ENCODE results near the gene C16orf90. TPM values are rescaled to one million over a fixed set of nuclear protein-coding genes. Genes with fewer than 3 reads are reported as not detected.

C16orf90 gene
- total and polyA plus RNA-seq, 2 donors (not counting 1 experiment from before 2014, with no cell fraction given), result not detected

DNA sequence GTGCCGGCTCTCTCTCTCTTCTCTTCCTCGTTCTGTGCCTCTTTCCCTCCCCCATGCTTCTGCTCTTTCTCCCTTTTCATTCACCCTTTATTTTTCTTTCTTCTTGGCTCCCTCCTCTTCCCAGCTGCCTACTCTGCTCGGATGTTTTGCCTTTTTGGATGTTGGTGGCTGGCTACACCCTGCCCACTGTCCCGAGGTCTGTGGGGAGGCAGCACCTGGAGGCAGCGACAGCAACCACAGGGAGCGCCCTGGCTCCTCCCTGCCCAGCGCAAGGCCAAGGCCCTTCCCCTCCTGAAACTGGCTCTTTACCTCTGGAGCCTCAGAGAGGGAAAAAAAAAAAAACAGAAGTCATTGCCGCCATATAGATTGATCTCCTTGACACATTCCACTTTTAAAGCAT is 25.6 kb upstream of the C16orf90 start:
- H3K9me3 Mint-ChIP-seq (ENCODE audit: insufficient read depth), result no peaks in the 10 kb centered on the region
- Histone ChIP-seq H3K27me3 (replicated peaks in 1 of 4; ENCODE audit: control extremely low read depth in 1 of 4, control insufficient read depth in 3 of 4, insufficient read depth in 4 of 4, low read length in 3 of 4) (no peaks in the 10 kb centered on the region), H3K9me3 (ENCODE audit: control extremely low read depth in 1 of 3, control insufficient read depth in 2 of 3, insufficient read depth in 1 of 3, low read length in 2 of 3) (no peaks in the 10 kb centered on the region), H3K4me2 (replicated peaks; ENCODE audit: low read depth, low read length, poor library complexity, severe bottlenecking) (no peak overlapping the region), H3K27ac (ENCODE audit: low read length in 2 of 2) (no peak overlapping the region), H3K4me1 (ENCODE audit: control insufficient read depth in 2 of 2, insufficient read depth in 2 of 2, low read length in 2 of 2) (no peaks in the 10 kb centered on the region), H4K20me1 (ENCODE audit: control insufficient read depth, insufficient read depth, low read length, poor library complexity, severe bottlenecking) (no peaks in the 10 kb centered on the region), H3K79me2 (ENCODE audit: control insufficient read depth, insufficient read depth, low read length) (no peaks in the 10 kb centered on the region), H3K4me3 (ENCODE audit: control extremely low read depth in 1 of 5, extremely low read depth in 1 of 5, insufficient read depth in 1 of 5, low read depth in 2 of 5, low read length in 4 of 5) (no peak overlapping the region), H3K9ac (ENCODE audit: low read length) (no peak overlapping the region), H3K36me3 (replicated peaks in 1 of 2; ENCODE audit: control extremely low read depth in 1 of 2, control insufficient read depth in 1 of 2, extremely low read depth in 1 of 2, insufficient read depth in 2 of 2, low read length in 1 of 2) (peaks cover 0 to 10% of the 10 kb centered on the region in 2 experiments), H2AFZ (ENCODE audit: insufficient read depth, low read depth, low read length, poor library complexity, severe bottlenecking) (no peak overlapping the region)
- ATAC-seq (ENCODE audit: low read depth), result no peak
- H3K27me3 Mint-ChIP-seq, result no peaks in the 10 kb centered on the region
- 94% methylated on average over 6 of the region's 8 CpGs for whole genome bisulfite sequencing (ENCODE audit: insufficient coverage)
- H3K4me3 Mint-ChIP-seq, result no peak overlapping the region
- no peak for DNase-seq
- intact Hi-C loops (cut with micrococcal nuclease), result loop anchor here (10.0 kb wide), 2 partner anchors 354 to 1434 kb away; partner anchors contain the start of gene SEC14L5
- H3K27ac Mint-ChIP-seq, result no peak overlapping the region
- POLR2A ChIA-PET, result no interaction called here
- H3K4me1 Mint-ChIP-seq, result no peaks in the 10 kb centered on the region
- TF ChIP-seq CTCF (IDR thresholded peaks at IDR 0.05) (no peak), EZH2 (IDR thresholded peaks at IDR 0.05; ENCODE audit: borderline replicate concordance, insufficient read depth, low read depth, low read length, poor library complexity, severe bottlenecking) (no peak)
- CTCF ChIA-PET, result interaction anchor here (0.6 kb wide), 1 partner anchor 20 kb away, joined by 3 read pairs; no protein-coding TSS in a partner anchor

DNA sequence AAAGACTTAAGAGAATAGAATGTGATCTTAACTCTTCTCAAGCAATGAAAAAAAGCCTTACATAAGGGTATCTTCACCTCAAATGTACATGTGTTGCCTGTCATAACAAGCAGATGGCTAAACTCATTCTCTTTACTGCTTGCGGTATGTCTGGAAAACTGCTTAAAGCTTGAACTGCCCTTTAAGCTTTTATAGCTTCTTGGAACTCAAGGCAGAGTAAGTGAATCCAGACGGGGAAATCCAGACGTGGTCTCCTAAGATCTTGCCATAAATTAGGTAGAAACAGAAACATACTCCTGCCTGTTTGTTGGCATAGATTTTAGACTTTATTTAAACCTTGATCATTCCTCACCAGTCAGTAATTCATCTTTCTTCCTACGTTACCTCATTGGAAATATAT is 25.1 kb upstream of the C16orf90 start:
- CTCF ChIA-PET, result interaction anchor here (0.6 kb wide), 1 partner anchor 21 kb away, joined by 3 read pairs; no protein-coding TSS in a partner anchor
- H3K36me3 ChIP-seq (replicated peaks in 1 of 2; ENCODE audit: control extremely low read depth in 1 of 2, control insufficient read depth in 1 of 2, extremely low read depth in 1 of 2, insufficient read depth in 2 of 2, low read length in 1 of 2), result peaks cover 0 to 10% of the 10 kb centered on the region in 2 experiments
- H3K4me1 ChIP-seq (ENCODE audit: control insufficient read depth in 2 of 2, insufficient read depth in 2 of 2, low read length in 2 of 2), result no peaks in the 10 kb centered on the region
- H3K9ac ChIP-seq (ENCODE audit: low read length), result no peak overlapping the region
- no peaks in the 10 kb centered on the region for H3K79me2 ChIP-seq (ENCODE audit: control insufficient read depth, insufficient read depth, low read length)
- H2AFZ ChIP-seq (ENCODE audit: insufficient read depth, low read depth, low read length, poor library complexity, severe bottlenecking), result no peak overlapping the region
- intact Hi-C loops (cut with micrococcal nuclease), result loop anchor here (10.0 kb wide), 2 partner anchors 354 to 1434 kb away; partner anchors contain the start of gene SEC14L5
- ATAC-seq (ENCODE audit: low read depth), result no peak
- no peak overlapping the region for H3K4me3 Mint-ChIP-seq
- POLR2A ChIA-PET, result no interaction called here
- TF ChIP-seq CTCF (IDR thresholded peaks at IDR 0.05) (no peak), EZH2 (IDR thresholded peaks at IDR 0.05; ENCODE audit: borderline replicate concordance, insufficient read depth, low read depth, low read length, poor library complexity, severe bottlenecking) (no peak)
- H4K20me1 ChIP-seq (ENCODE audit: control insufficient read depth, insufficient read depth, low read length, poor library complexity, severe bottlenecking), result no peaks in the 10 kb centered on the region
- H3K4me2 ChIP-seq (replicated peaks; ENCODE audit: low read depth, low read length, poor library complexity, severe bottlenecking), result no peak overlapping the region
- H3K27me3 Mint-ChIP-seq, result no peaks in the 10 kb centered on the region
- no peaks in the 10 kb centered on the region for H3K9me3 ChIP-seq (ENCODE audit: control extremely low read depth in 1 of 3, control insufficient read depth in 2 of 3, insufficient read depth in 1 of 3, low read length in 2 of 3)
- 89% methylated on average over 4 of the region's 4 CpGs for WGBS (ENCODE audit: insufficient coverage)
- DNase-seq, result no peak
- H3K27ac ChIP-seq (ENCODE audit: low read length in 2 of 2), result no peak overlapping the region
- H3K27ac Mint-ChIP-seq, result no peak overlapping the region
- no peaks in the 10 kb centered on the region for H3K4me1 Mint-ChIP-seq
- H3K9me3 Mint-ChIP-seq (ENCODE audit: insufficient read depth), result no peaks in the 10 kb centered on the region
- no peaks in the 10 kb centered on the region for H3K27me3 ChIP-seq (replicated peaks in 1 of 4; ENCODE audit: control extremely low read depth in 1 of 4, control insufficient read depth in 3 of 4, insufficient read depth in 4 of 4, low read length in 3 of 4)
- no peak overlapping the region for H3K4me3 ChIP-seq (ENCODE audit: control extremely low read depth in 1 of 5, extremely low read depth in 1 of 5, insufficient read depth in 1 of 5, low read depth in 2 of 5, low read length in 4 of 5)

Measured in B cell (primary cell).